GM12878 (cell line): ENCODE data around the gene TMEM17. TPM values are rescaled to one million over a fixed set of nuclear protein-coding genes. Genes with fewer than 3 reads are reported as not detected.

Experiments
- ATAC-seq: fragments of 200-7000 bp; cut with Tn5 transposase; 3 replicates; pipeline ENCODE4 v1.9.1; 2020; ENCODE audit warnings: mild to moderate bottlenecking, moderate library complexity
- BruUV-seq: library from RNA; stranded (reverse); fragments of 400-500 nt; replicated peaks from 2 replicates; lab custom pipeline; 2021; lab: Mats Ljungman, UMichigan
- CTCF ChIA-PET: fragments of 300-600 bp; sonication (Branson Sonifier 250); formaldehyde crosslinking; extraction: SDS; loops from one replicate; lab custom pipeline; 2021; ENCODE audit warnings: inconsistent platforms; lab: Yijun Ruan, JAX
- POLR2A ChIA-PET: fragments of 350-600 bp; formaldehyde crosslinking; extraction: SDS; loops from one replicate; lab custom pipeline; 2021; ENCODE audit warnings: inconsistent platforms; lab: Charles Lee
- RAD21 ChIA-PET: fragments of 300-600 bp; sonication (Branson Sonifier 250); formaldehyde crosslinking; loops from one replicate; lab custom pipeline; 2023; ENCODE audit warnings: antibody characterized with exemption; ENCODE audit not compliant: unreplicated experiment; lab: Charles Lee
- SMC1A ChIA-PET: fragments of 300-600 bp; sonication (Branson Sonifier 250); formaldehyde crosslinking; loops from one replicate; lab custom pipeline; 2023; ENCODE audit not compliant: unreplicated experiment, uncharacterized antibody; lab: Charles Lee
- DNase-seq: peaks from one replicate; pipeline ENCODE4 v3.0.0-alpha.2; 2011; ENCODE audit warnings: low read depth, low spot score
- FAIRE-seq: peaks from 3 replicates; lab custom pipeline; 2011; peaks lifted over from hg19 to GRCh38; lab: Jason Lieb, UNC
- H2AFZ ChIP-seq: 2 replicates; pipeline ENCODE4 v1.6.0; 2011; ENCODE audit warnings: low read depth, low read length, control low read depth; ENCODE audit not compliant: control insufficient read depth
- H3K27ac ChIP-seq: 2 replicates; pipeline ENCODE4 v1.5.1; 2011; ENCODE audit warnings: control low read depth; ENCODE audit not compliant: control insufficient read depth, insufficient read depth
- H3K27me3 ChIP-seq, 2 experiments: replicated peaks in 1 of 2; 2 replicates each; pipeline versions ENCODE4 v1.6.0 to v1.6.1; 2011; ENCODE audit warnings: low read length in 1 of 2; ENCODE audit not compliant: control insufficient read depth in 2 of 2, insufficient read depth in 2 of 2
- H3K36me3 ChIP-seq, 2 experiments: 2 replicates each; pipeline ENCODE4 v1.5.1; 2011; ENCODE audit warnings: low read length in 1 of 2; ENCODE audit not compliant: control insufficient read depth in 2 of 2, insufficient read depth in 2 of 2
- H3K4me1 ChIP-seq: 2 replicates; pipeline ENCODE4 v1.6.1; 2011; ENCODE audit warnings: mild to moderate bottlenecking, low read length, moderate library complexity, mixed read lengths; ENCODE audit not compliant: control insufficient read depth, insufficient read depth
- H3K4me2 ChIP-seq: 2 replicates; pipeline ENCODE4 v1.6.0; 2011; ENCODE audit warnings: control low read depth; ENCODE audit not compliant: control insufficient read depth, insufficient read depth
- H3K4me3 ChIP-seq: fragments of 200-600 bp; sonication (generic); 2 replicates; pipeline ENCODE4 v1.5.1; 2016
- H3K79me2 ChIP-seq: 2 replicates; pipeline ENCODE4 v1.6.0; 2011; ENCODE audit warnings: low read length; ENCODE audit not compliant: control insufficient read depth, insufficient read depth
- H3K9ac ChIP-seq: 2 replicates; pipeline ENCODE4 v1.8.0; 2011; ENCODE audit warnings: low read length, control low read depth, mixed read lengths; ENCODE audit not compliant: control insufficient read depth, insufficient read depth
- H3K9me3 ChIP-seq: replicated peaks from 3 replicates; pipeline ENCODE4 v1.5.1; 2011; ENCODE audit warnings: mild to moderate bottlenecking, low read length; ENCODE audit not compliant: control insufficient read depth, insufficient read depth
- H4K20me1 ChIP-seq: 2 replicates; pipeline ENCODE4 v1.6.0; 2011; ENCODE audit not compliant: control insufficient read depth, insufficient read depth
- E2F8 ChIP-seq: fragments of 450-650 bp; IDR thresholded peaks from 2 replicates; pipeline ENCODE4 v1.6.1; 2018; ENCODE audit warnings: mild to moderate bottlenecking, low read depth, moderate library complexity; ENCODE audit not compliant: partially characterized antibody
- EP300 ChIP-seq, 2 experiments: fragments of 150-350 bp in 1 of 2; IDR thresholded peaks; 2 replicates each; pipeline ENCODE4 v1.6.1; 2011 to 2012; ENCODE audit warnings: low read depth in 2 of 2, low read length in 2 of 2, borderline replicate concordance in 1 of 2, improper control_type of control experiment in 1 of 2, inconsistent platforms in 1 of 2; ENCODE audit not compliant: control insufficient read depth in 1 of 2
- HDAC2 ChIP-seq: fragments of 200-600 bp; sonication (generic); IDR thresholded peaks from 2 replicates; pipeline ENCODE4 v1.6.1; 2017
- JUNB ChIP-seq: IDR thresholded peaks from 2 replicates; pipeline ENCODE4 v1.6.1; 2016; ENCODE audit warnings: antibody characterized with exemption, mild to moderate bottlenecking
- MEF2B ChIP-seq: fragments of 450-650 bp; IDR thresholded peaks from 2 replicates; pipeline ENCODE4 v1.6.1; 2018; ENCODE audit warnings: mild to moderate bottlenecking, moderate library complexity; ENCODE audit not compliant: partially characterized antibody, poor library complexity, severe bottlenecking
- PML ChIP-seq: IDR thresholded peaks from 2 replicates; pipeline ENCODE4 v1.6.1; 2012; ENCODE audit warnings: low read length, inconsistent platforms
- RAD51 ChIP-seq: fragments of 450-650 bp; IDR thresholded peaks from 2 replicates; pipeline ENCODE4 v1.6.1; 2016; ENCODE audit warnings: moderate library complexity, mild to moderate bottlenecking, inconsistent platforms
- WGBS: methylation state at CpG from one replicate; pipeline ENCODE4 v1.1.6; 2016; ENCODE audit warnings: low lambda C conversion rate; ENCODE audit not compliant: insufficient replicate concordance, insufficient coverage; ENCODE audit errors: missing lambda C conversion rate; 5-methylcytosine and 5-hydroxymethylcytosine counted together
- in situ Hi-C: fragments of 300-500 bp; cut with MboI; formaldehyde crosslinking; loops from 9 replicates; pipeline ENCODE4 v1.14.3; 2018; ENCODE audit warnings: mixed read lengths
- intact Hi-C: fragments of 100-400 bp; cut with micrococcal nuclease; formaldehyde crosslinking; loops from one replicate; pipeline ENCODE4 v1.14.2; 2022; ENCODE audit not compliant: unreplicated experiment
- polyA plus RNA-seq, 11 experiments: library from polyadenylated mRNA; depleted of rRNA in 4 of 11; unstranded in 6 of 11; stranded (reverse) in 5 of 11; fragments of >200 nt; fragmentation: Nextera tagmentation in 4 of 11; fragmentation: Illumina TruSeq in 1 of 11; extraction: Ambion mirVana in 4 of 11; extraction: Trizol in 1 of 11; gene quantifications; 1 replicate in 1 of 11; 2 replicates in 10 of 11; pipeline versions ENCODE4 v1.2.1 to v1.2.3, GENCODE V29; 2011 to 2016; ENCODE audit warnings: inconsistent platforms in 2 of 11, missing spikeins in 2 of 11, low read depth in 1 of 11
- total RNA-seq, 4 experiments: library from RNA; depleted of rRNA in 3 of 4; stranded (reverse); fragments of >200 nt in 3 of 4; fragmentation: Illumina TruSeq in 1 of 4; extraction: Trizol in 1 of 4; gene quantifications; 2 replicates each; pipeline versions ENCODE4 v1.2.1 to v1.2.3, GENCODE V29; 2013 to 2021
- TF ChIP-seq, protein P1 (sequence below): fragments of 450-650 bp; formaldehyde crosslinking; IDR thresholded peaks from 2 replicates; pipeline ENCODE4 v1.4.0; 2020; ENCODE audit warnings: mild to moderate bottlenecking, moderate library complexity
- TF ChIP-seq, protein P2 (sequence below): fragments of 450-650 bp; IDR thresholded peaks from 2 replicates; pipeline ENCODE4 v1.6.1; 2016; ENCODE audit warnings: mild to moderate bottlenecking

Gene TMEM17
- total and polyA plus RNA-seq, 10 of the 15 experiments (the other 5 are each of a cell fraction or from before 2014, with no cell fraction given): 0.87 to 2.6 (median 1.4) TPM

DNA sequence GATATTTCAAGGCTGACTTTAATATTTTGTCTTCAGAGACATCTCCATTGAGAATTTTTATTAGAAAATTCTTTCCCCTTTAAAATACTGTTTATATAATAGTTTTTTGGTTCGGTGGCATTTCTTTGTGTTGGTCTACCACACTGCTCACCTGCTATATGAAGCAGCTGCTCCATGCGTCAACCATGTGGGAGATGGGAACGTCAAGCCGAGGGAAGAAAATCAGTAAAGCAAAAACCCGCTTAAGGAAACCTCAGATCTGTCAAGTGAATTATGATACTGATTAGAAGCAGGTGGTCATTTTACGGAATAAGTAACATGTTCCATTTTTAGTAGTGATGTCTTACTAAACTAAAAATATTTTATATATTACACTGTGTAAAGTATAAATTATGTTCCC, 5.6 kb upstream of the TMEM17 start:
- intact Hi-C loops: no loop called here

GRCh38 chr2:62506421-62506750, 391 bp upstream of the TMEM17 start:
- H3K4me3 ChIP-seq: peak overlapping the region; percentile 88
- no peaks in the 10 kb centered on the region for H4K20me1 ChIP-seq
- H3K79me2 ChIP-seq: no peaks in the 10 kb centered on the region
- no peak for FAIRE-seq
- ChIA-PET CTCF (interaction anchor here (0.6 to 1.1 kb wide), 2 partner anchors 199 to 231 kb away, joined by 3 to 5 read pairs; partner anchors contain the start of gene EHBP1), RAD21 (interaction anchor here (1.7 kb wide), 2 partner anchors 49 to 269 kb away, joined by 7 read pairs; no protein-coding TSS in a partner anchor), SMC1A (interaction anchor here (0.7 to 1.8 kb wide), 5 partner anchors 14 to 269 kb away, joined by 3 to 6 read pairs (median 5); no protein-coding TSS in a partner anchor), POLR2A (interaction anchor here (1.2 kb wide), 1 partner anchor 15 kb away, joined by 4 read pairs; no protein-coding TSS in a partner anchor)
- DNase-seq: peak; percentile 15
- intact Hi-C loops: loop anchor here (5.0 kb wide), 1 partner anchor 201 kb away; the partner anchor contains the start of gene EHBP1
- BruUV-seq: no TSS peak
- peak overlapping the region; percentile 27; the same call in 1 of the 2 replicates for H3K27ac ChIP-seq
- WGBS: 21% methylated on average over 3 of the region's 3 CpGs
- peak overlapping the region; percentile 100 for H2AFZ ChIP-seq
- no peaks in the 10 kb centered on the region for H3K9me3 ChIP-seq
- H3K4me2 ChIP-seq: peak overlapping the region; percentile 79
- in situ Hi-C loops: no loop called here
- H3K27me3 ChIP-seq: no peaks in the 10 kb centered on the region
- H3K36me3 ChIP-seq: no peaks in the 10 kb centered on the region
- no peaks in the 10 kb centered on the region; the same call in 1 of the 2 replicates for H3K4me1 ChIP-seq
- peak overlapping the region; percentile 68 for H3K9ac ChIP-seq
- ATAC-seq: peak; percentile 54
- TF ChIP-seq JUNB: 0 out of 2 replicates have a peak, but pooled peaks have one; percentile 41
- TF ChIP-seq, protein P1, sequence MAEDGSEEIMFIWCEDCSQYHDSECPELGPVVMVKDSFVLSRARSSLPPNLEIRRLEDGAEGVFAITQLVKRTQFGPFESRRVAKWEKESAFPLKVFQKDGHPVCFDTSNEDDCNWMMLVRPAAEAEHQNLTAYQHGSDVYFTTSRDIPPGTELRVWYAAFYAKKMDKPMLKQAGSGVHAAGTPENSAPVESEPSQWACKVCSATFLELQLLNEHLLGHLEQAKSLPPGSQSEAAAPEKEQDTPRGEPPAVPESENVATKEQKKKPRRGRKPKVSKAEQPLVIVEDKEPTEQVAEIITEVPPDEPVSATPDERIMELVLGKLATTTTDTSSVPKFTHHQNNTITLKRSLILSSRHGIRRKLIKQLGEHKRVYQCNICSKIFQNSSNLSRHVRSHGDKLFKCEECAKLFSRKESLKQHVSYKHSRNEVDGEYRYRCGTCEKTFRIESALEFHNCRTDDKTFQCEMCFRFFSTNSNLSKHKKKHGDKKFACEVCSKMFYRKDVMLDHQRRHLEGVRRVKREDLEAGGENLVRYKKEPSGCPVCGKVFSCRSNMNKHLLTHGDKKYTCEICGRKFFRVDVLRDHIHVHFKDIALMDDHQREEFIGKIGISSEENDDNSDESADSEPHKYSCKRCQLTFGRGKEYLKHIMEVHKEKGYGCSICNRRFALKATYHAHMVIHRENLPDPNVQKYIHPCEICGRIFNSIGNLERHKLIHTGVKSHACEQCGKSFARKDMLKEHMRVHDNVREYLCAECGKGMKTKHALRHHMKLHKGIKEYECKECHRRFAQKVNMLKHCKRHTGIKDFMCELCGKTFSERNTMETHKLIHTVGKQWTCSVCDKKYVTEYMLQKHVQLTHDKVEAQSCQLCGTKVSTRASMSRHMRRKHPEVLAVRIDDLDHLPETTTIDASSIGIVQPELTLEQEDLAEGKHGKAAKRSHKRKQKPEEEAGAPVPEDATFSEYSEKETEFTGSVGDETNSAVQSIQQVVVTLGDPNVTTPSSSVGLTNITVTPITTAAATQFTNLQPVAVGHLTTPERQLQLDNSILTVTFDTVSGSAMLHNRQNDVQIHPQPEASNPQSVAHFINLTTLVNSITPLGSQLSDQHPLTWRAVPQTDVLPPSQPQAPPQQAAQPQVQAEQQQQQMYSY: no peak
- no peak for TF ChIP-seq EP300 (IDR thresholded peaks at IDR 0.05; ENCODE audit: borderline replicate concordance in 1 of 2, control insufficient read depth in 1 of 2, low read depth in 2 of 2, low read length in 2 of 2)
- TF ChIP-seq, protein P2, sequence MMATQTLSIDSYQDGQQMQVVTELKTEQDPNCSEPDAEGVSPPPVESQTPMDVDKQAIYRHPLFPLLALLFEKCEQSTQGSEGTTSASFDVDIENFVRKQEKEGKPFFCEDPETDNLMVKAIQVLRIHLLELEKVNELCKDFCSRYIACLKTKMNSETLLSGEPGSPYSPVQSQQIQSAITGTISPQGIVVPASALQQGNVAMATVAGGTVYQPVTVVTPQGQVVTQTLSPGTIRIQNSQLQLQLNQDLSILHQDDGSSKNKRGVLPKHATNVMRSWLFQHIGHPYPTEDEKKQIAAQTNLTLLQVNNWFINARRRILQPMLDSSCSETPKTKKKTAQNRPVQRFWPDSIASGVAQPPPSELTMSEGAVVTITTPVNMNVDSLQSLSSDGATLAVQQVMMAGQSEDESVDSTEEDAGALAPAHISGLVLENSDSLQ: no peak
- no peak for TF ChIP-seq E2F8
- peak; percentile 65; the same call in 1 of the 2 replicates for TF ChIP-seq RAD51
- no peak for TF ChIP-seq MEF2B

More for the DNA sequence above, 5.6 kb upstream of the TMEM17 start:
- FAIRE-seq (no peak), DNase-seq (no peak), ATAC-seq (no peak)
- Histone ChIP-seq H3K4me3 (no peak overlapping the region), H3K9ac (no peak overlapping the region), H2AFZ (no peak overlapping the region), H3K4me1 (no peaks in the 10 kb centered on the region; the same call in 1 of the 2 replicates), H3K9me3 (no peaks in the 10 kb centered on the region), H3K36me3 (no peaks in the 10 kb centered on the region), H3K4me2 (no peak overlapping the region), H3K79me2 (no peaks in the 10 kb centered on the region), H4K20me1 (no peaks in the 10 kb centered on the region), H3K27ac (no peak overlapping the region), H3K27me3 (no peaks in the 10 kb centered on the region)
- CTCF ChIA-PET: no interaction called here
- TF ChIP-seq PML (no peak), HDAC2 (no peak)
- BruUV-seq: no TSS peak
- RAD21 ChIA-PET: no interaction called here
- POLR2A ChIA-PET: no interaction called here
- SMC1A ChIA-PET: no interaction called here
- in situ Hi-C loops: no loop called here
- 46% methylated on average over 6 of the region's 6 CpGs for WGBS
